ENCODE measurements around the gene LMBR1. TPM values are rescaled to one million over a fixed set of nuclear protein-coding genes. Genes with fewer than 3 reads are reported as not detected.

LMBR1 gene
- total RNA-seq, 1 donor from 2014 or later, result 37.3 TPM

GRCh38 chr7:156751319-156751718 is 141.7 kb downstream of the LMBR1 start:
- no peak for TF ChIP-seq CTCF (IDR thresholded peaks at IDR 0.05)
- peaks cover 7% of the 10 kb centered on the region for H3K4me1 Mint-ChIP-seq (ENCODE audit: low read depth)
- H3K27me3 Mint-ChIP-seq (ENCODE audit: low read depth), result no peaks in the 10 kb centered on the region
- no peak for DNase-seq (ENCODE audit: low spot score)
- no peak overlapping the region for H3K4me3 Mint-ChIP-seq (ENCODE audit: unreplicated experiment)
- H3K36me3 Mint-ChIP-seq (ENCODE audit: low read depth), result no peaks in the 10 kb centered on the region
- H3K27ac Mint-ChIP-seq (ENCODE audit: unreplicated experiment), result peak overlapping the region; percentile 18
- H3K9me3 Mint-ChIP-seq (ENCODE audit: low read depth), result no peaks in the 10 kb centered on the region

GRCh38 chr7:156747718-156748117 is 145.3 kb downstream of the LMBR1 start:
- DNase-seq (ENCODE audit: low spot score), result no peak
- Mint-ChIP-seq H3K9me3 (ENCODE audit: low read depth) (no peaks in the 10 kb centered on the region), H3K4me1 (ENCODE audit: low read depth) (peaks cover 7% of the 10 kb centered on the region), H3K36me3 (ENCODE audit: low read depth) (peaks cover 2% of the 10 kb centered on the region), H3K4me3 (ENCODE audit: unreplicated experiment) (no peak overlapping the region), H3K27ac (ENCODE audit: unreplicated experiment) (no peak overlapping the region), H3K27me3 (ENCODE audit: low read depth) (no peaks in the 10 kb centered on the region)
- TF ChIP-seq CTCF (IDR thresholded peaks at IDR 0.05), result no peak

GRCh38 chr7:156746891-156747290 is 146.1 kb downstream of the LMBR1 start:
- Mint-ChIP-seq H3K27ac (ENCODE audit: unreplicated experiment) (no peak overlapping the region), H3K36me3 (ENCODE audit: low read depth) (peaks cover 5% of the 10 kb centered on the region), H3K4me1 (ENCODE audit: low read depth) (peaks cover 7% of the 10 kb centered on the region), H3K27me3 (ENCODE audit: low read depth) (no peaks in the 10 kb centered on the region), H3K4me3 (ENCODE audit: unreplicated experiment) (no peak overlapping the region), H3K9me3 (ENCODE audit: low read depth) (peaks cover 6% of the 10 kb centered on the region)
- DNase-seq (ENCODE audit: low spot score), result no peak
- no peak for TF ChIP-seq CTCF (IDR thresholded peaks at IDR 0.05)

- Mint-ChIP-seq H3K36me3 (ENCODE audit: low read depth) (peaks cover 26% of the 10 kb centered on the region), H3K27ac (ENCODE audit: unreplicated experiment) (no peak overlapping the region), H3K4me1 (ENCODE audit: low read depth) (no peaks in the 10 kb centered on the region)
These were observed 153.4 kb downstream of the LMBR1 start for GRCh38 chr7:156739596-156739995.

GRCh38 chr7:156735851-156736250 is 157.1 kb downstream of the LMBR1 start:
- TF ChIP-seq CTCF (IDR thresholded peaks at IDR 0.05), result no peak
- DNase-seq (ENCODE audit: low spot score), result no peak
- H3K4me1 Mint-ChIP-seq (ENCODE audit: low read depth), result peaks cover 17% of the 10 kb centered on the region
- peaks cover 29% of the 10 kb centered on the region for H3K36me3 Mint-ChIP-seq (ENCODE audit: low read depth)
- no peaks in the 10 kb centered on the region for H3K27me3 Mint-ChIP-seq (ENCODE audit: low read depth)
- no peak overlapping the region for H3K27ac Mint-ChIP-seq (ENCODE audit: unreplicated experiment)
- peaks cover 28% of the 10 kb centered on the region for H3K9me3 Mint-ChIP-seq (ENCODE audit: low read depth)
- no peak overlapping the region for H3K4me3 Mint-ChIP-seq (ENCODE audit: unreplicated experiment)

More at GRCh38 chr7:156739596-156739995, 153.4 kb downstream of the LMBR1 start:
- Mint-ChIP-seq H3K27me3 (ENCODE audit: low read depth) (no peaks in the 10 kb centered on the region), H3K4me3 (ENCODE audit: unreplicated experiment) (no peak overlapping the region), H3K9me3 (ENCODE audit: low read depth) (peaks cover 21% of the 10 kb centered on the region)
- no peak for DNase-seq (ENCODE audit: low spot score)
- TF ChIP-seq CTCF (IDR thresholded peaks at IDR 0.05), result no peak
